GM23338 (cell line): Measurements from ENCODE around the gene CDKN1A. TPM values are rescaled to one million over a fixed set of nuclear protein-coding genes. Genes with fewer than 3 reads are reported as not detected.

Source experiments
- ATAC-seq: fragments of 200-7000 bp; cut with Tn5 transposase; 3 replicates; pipeline ENCODE4 v1.9.1; 2020
- DNase-seq: peaks from one replicate; pipeline ENCODE4 v3.0.0-alpha.2; 2015; ENCODE audit warnings: low spot score
- H2AFZ ChIP-seq: fragments of 200-600 bp; sonication (generic); 2 replicates; pipeline ENCODE4 v1.8.0; 2016; ENCODE audit warnings: antibody characterized with exemption, mild to moderate bottlenecking, moderate library complexity
- H3F3A ChIP-seq: fragments of 200-600 bp; sonication (generic); replicated peaks from 2 replicates; pipeline ENCODE4 v1.8.0; 2017; ENCODE audit warnings: antibody characterized with exemption, mixed run types, low read depth
- H3K27ac ChIP-seq: fragments of 200-600 bp; sonication (generic); 2 replicates; pipeline ENCODE4 v1.6.1; 2016; ENCODE audit warnings: low read depth
- H3K27me3 ChIP-seq: fragments of 200-600 bp; sonication (generic); 2 replicates; pipeline ENCODE4 v1.8.0; 2016; ENCODE audit warnings: mild to moderate bottlenecking, mixed run types, moderate library complexity; ENCODE audit not compliant: insufficient read depth
- H3K36me3 ChIP-seq: fragments of 200-600 bp; sonication (generic); 2 replicates; pipeline ENCODE4 v1.8.0; 2016; ENCODE audit warnings: mild to moderate bottlenecking; ENCODE audit not compliant: insufficient read depth
- H3K4me1 ChIP-seq: fragments of 200-600 bp; sonication (generic); 2 replicates; pipeline ENCODE4 v1.8.0; 2016; ENCODE audit warnings: mild to moderate bottlenecking, moderate library complexity; ENCODE audit not compliant: insufficient read depth
- H3K4me2 ChIP-seq: fragments of 200-600 bp; sonication (generic); 2 replicates; pipeline ENCODE4 v1.7.1; 2017; ENCODE audit warnings: mixed run types
- H3K4me3 ChIP-seq: fragments of 200-600 bp; sonication (generic); 2 replicates; pipeline ENCODE4 v1.6.1; 2016; ENCODE audit warnings: mixed run types
- H3K79me2 ChIP-seq: fragments of 200-600 bp; sonication (generic); replicated peaks from 2 replicates; pipeline ENCODE4 v1.8.0; 2017; ENCODE audit warnings: mild to moderate bottlenecking; ENCODE audit not compliant: insufficient read depth
- H3K9me2 ChIP-seq: fragments of 200-600 bp; sonication (generic); 2 replicates; pipeline ENCODE4 v1.8.0; 2017; ENCODE audit not compliant: insufficient read depth
- H4K20me1 ChIP-seq: fragments of 200-600 bp; sonication (generic); replicated peaks from 2 replicates; pipeline ENCODE4 v1.8.0; 2017; ENCODE audit warnings: mild to moderate bottlenecking; ENCODE audit not compliant: insufficient read depth
- H3K27ac Mint-ChIP-seq: 2 replicates; pipeline ENCODE4 v1.8.0; 2020; ENCODE audit warnings: inconsistent platforms, mild to moderate bottlenecking, moderate library complexity, mixed read lengths
- H3K27me3 Mint-ChIP-seq: 3 replicates; pipeline ENCODE4 v1.8.0; 2022; ENCODE audit warnings: low read depth, mild to moderate bottlenecking, moderate library complexity, mixed read lengths, inconsistent platforms; ENCODE audit not compliant: insufficient read depth, poor library complexity
- H3K36me3 Mint-ChIP-seq: 3 replicates; pipeline ENCODE4 v1.8.0; 2021; ENCODE audit warnings: low read depth, mild to moderate bottlenecking, inconsistent platforms, moderate library complexity, mixed read lengths
- H3K4me1 Mint-ChIP-seq: 3 replicates; pipeline ENCODE4 v1.8.0; 2020; ENCODE audit warnings: mild to moderate bottlenecking, inconsistent platforms, mixed read lengths
- H3K4me3 Mint-ChIP-seq: 3 replicates; pipeline ENCODE4 v1.8.0; 2021; ENCODE audit warnings: moderate library complexity, mild to moderate bottlenecking, inconsistent platforms, mixed read lengths
- H3K9me3 Mint-ChIP-seq: 3 replicates; pipeline ENCODE4 v1.8.0; 2020; ENCODE audit warnings: moderate library complexity, mild to moderate bottlenecking, inconsistent platforms, mixed read lengths
- CREB1 ChIP-seq: fragments of 250-450 bp; sonication (Bioruptor Pico); IDR thresholded peaks from 2 replicates; pipeline ENCODE4 v1.5.0; 2020; ENCODE audit warnings: low read depth, mild to moderate bottlenecking, moderate library complexity
- CTCF ChIP-seq, 2 experiments: fragments of 200-600 bp in 1 of 2; sonication (generic) in 1 of 2; conservative IDR thresholded peaks; 2 replicates each; pipeline versions ENCODE4 v1.5.1 to v1.6.1; 2016 to 2017; ENCODE audit warnings: antibody characterized with exemption in 2 of 2, low read depth in 2 of 2, mild to moderate bottlenecking in 2 of 2, moderate library complexity in 1 of 2
- EZH2 ChIP-seq: fragments of 200-600 bp; sonication (generic); IDR thresholded peaks from one replicate; pipeline ENCODE4 v1.8.0; 2017; ENCODE audit warnings: antibody characterized with exemption, mild to moderate bottlenecking, low read depth; ENCODE audit not compliant: unreplicated experiment
- EZH2phosphoT487 ChIP-seq: fragments of 200-600 bp; sonication (generic); IDR thresholded peaks from one replicate; pipeline ENCODE4 v1.8.1; 2018; ENCODE audit warnings: antibody characterized with exemption; ENCODE audit not compliant: unreplicated experiment
- NANOG ChIP-seq: IDR thresholded peaks from 2 replicates; pipeline ENCODE4 v1.6.1; 2016; ENCODE audit warnings: antibody characterized with exemption, borderline replicate concordance
- POLR2AphosphoS5 ChIP-seq: IDR thresholded peaks from 2 replicates; pipeline ENCODE4 v1.6.1; 2016; ENCODE audit warnings: antibody characterized with exemption, low read depth
- REST ChIP-seq: IDR thresholded peaks from one replicate; pipeline ENCODE4 v1.6.1; 2018; ENCODE audit warnings: antibody characterized with exemption; ENCODE audit not compliant: unreplicated experiment
- STAT1 ChIP-seq: IDR thresholded peaks from one replicate; pipeline ENCODE4 v1.6.1; 2016; ENCODE audit warnings: antibody characterized with exemption; ENCODE audit not compliant: unreplicated experiment
- ZNF331 ChIP-seq: fragments of 250-450 bp; sonication (Bioruptor Pico); IDR thresholded peaks from 2 replicates; pipeline ENCODE4 v1.5.0; 2020; ENCODE audit warnings: low read depth, mild to moderate bottlenecking, moderate library complexity
- polyA plus RNA-seq: library from polyadenylated mRNA; unstranded; fragments of >200 nt; fragmentation: Nextera tagmentation; extraction: Ambion mirVana; gene quantifications from 2 replicates; pipeline ENCODE4 v1.2.1, GENCODE V29; 2016
- total RNA-seq: library from RNA; depleted of rRNA; stranded (reverse); fragments of >200 nt; shearing (Covaris generic); gene quantifications from 2 replicates; pipeline ENCODE4 v1.2.3, GENCODE V29; 2014
- TF ChIP-seq, protein P1 (sequence below): IDR thresholded peaks from 2 replicates; pipeline ENCODE4 v1.6.1; 2016; ENCODE audit warnings: antibody characterized with exemption
- TF ChIP-seq, protein P2 (sequence below): fragments of 250-450 bp; sonication (Bioruptor Pico); IDR thresholded peaks from 2 replicates; pipeline ENCODE4 v1.5.0; 2020; ENCODE audit warnings: mild to moderate bottlenecking, moderate library complexity

CDKN1A gene
- total and polyA plus RNA-seq, 2 experiments from 2014 or later: 31.5 to 45.6 TPM

- TF ChIP-seq REST: no peak
- no peak for TF ChIP-seq NANOG
Measured at GRCh38 chr6:36722365-36722764, 43.9 kb downstream of the CDKN1A start (continued).

- Histone ChIP-seq H3K4me1 (no peaks in the 10 kb centered on the region), H3K9me2 (0 out of 2 replicates have a peak, but pooled peaks cover 3% of the 10 kb centered on the region), H3K4me3 (no peak overlapping the region), H3K4me2 (no peak overlapping the region), H3K27me3 (no peaks in the 10 kb centered on the region), H4K20me1 (no peaks in the 10 kb centered on the region), H3K27ac (no peak overlapping the region), H3K79me2 (no peaks in the 10 kb centered on the region), H2AFZ (no peak overlapping the region), H3K36me3 (no peaks in the 10 kb centered on the region), H3F3A (no peaks in the 10 kb centered on the region)
- DNase-seq (no peak), ATAC-seq (no peak)
- no peaks in the 10 kb centered on the region for H3K36me3 Mint-ChIP-seq
- H3K4me1 Mint-ChIP-seq: peaks cover 2% of the 10 kb centered on the region; the same call in 1 of the 3 replicates
- H3K4me3 Mint-ChIP-seq: no peak overlapping the region
- H3K27me3 Mint-ChIP-seq: no peaks in the 10 kb centered on the region
- H3K9me3 Mint-ChIP-seq: no peaks in the 10 kb centered on the region
- no peak overlapping the region for H3K27ac Mint-ChIP-seq
- no peak for TF ChIP-seq ZNF331 (CRISPR knock-in tag)
- TF ChIP-seq CTCF (conservative IDR thresholded peaks at IDR 0.05; ENCODE audit: low read depth in 2 of 2): no peak
- TF ChIP-seq POLR2AphosphoS5: no peak
- TF ChIP-seq STAT1: no peak
- TF ChIP-seq, protein P1, sequence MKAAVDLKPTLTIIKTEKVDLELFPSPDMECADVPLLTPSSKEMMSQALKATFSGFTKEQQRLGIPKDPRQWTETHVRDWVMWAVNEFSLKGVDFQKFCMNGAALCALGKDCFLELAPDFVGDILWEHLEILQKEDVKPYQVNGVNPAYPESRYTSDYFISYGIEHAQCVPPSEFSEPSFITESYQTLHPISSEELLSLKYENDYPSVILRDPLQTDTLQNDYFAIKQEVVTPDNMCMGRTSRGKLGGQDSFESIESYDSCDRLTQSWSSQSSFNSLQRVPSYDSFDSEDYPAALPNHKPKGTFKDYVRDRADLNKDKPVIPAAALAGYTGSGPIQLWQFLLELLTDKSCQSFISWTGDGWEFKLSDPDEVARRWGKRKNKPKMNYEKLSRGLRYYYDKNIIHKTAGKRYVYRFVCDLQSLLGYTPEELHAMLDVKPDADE: no peak
- TF ChIP-seq, protein P2, sequence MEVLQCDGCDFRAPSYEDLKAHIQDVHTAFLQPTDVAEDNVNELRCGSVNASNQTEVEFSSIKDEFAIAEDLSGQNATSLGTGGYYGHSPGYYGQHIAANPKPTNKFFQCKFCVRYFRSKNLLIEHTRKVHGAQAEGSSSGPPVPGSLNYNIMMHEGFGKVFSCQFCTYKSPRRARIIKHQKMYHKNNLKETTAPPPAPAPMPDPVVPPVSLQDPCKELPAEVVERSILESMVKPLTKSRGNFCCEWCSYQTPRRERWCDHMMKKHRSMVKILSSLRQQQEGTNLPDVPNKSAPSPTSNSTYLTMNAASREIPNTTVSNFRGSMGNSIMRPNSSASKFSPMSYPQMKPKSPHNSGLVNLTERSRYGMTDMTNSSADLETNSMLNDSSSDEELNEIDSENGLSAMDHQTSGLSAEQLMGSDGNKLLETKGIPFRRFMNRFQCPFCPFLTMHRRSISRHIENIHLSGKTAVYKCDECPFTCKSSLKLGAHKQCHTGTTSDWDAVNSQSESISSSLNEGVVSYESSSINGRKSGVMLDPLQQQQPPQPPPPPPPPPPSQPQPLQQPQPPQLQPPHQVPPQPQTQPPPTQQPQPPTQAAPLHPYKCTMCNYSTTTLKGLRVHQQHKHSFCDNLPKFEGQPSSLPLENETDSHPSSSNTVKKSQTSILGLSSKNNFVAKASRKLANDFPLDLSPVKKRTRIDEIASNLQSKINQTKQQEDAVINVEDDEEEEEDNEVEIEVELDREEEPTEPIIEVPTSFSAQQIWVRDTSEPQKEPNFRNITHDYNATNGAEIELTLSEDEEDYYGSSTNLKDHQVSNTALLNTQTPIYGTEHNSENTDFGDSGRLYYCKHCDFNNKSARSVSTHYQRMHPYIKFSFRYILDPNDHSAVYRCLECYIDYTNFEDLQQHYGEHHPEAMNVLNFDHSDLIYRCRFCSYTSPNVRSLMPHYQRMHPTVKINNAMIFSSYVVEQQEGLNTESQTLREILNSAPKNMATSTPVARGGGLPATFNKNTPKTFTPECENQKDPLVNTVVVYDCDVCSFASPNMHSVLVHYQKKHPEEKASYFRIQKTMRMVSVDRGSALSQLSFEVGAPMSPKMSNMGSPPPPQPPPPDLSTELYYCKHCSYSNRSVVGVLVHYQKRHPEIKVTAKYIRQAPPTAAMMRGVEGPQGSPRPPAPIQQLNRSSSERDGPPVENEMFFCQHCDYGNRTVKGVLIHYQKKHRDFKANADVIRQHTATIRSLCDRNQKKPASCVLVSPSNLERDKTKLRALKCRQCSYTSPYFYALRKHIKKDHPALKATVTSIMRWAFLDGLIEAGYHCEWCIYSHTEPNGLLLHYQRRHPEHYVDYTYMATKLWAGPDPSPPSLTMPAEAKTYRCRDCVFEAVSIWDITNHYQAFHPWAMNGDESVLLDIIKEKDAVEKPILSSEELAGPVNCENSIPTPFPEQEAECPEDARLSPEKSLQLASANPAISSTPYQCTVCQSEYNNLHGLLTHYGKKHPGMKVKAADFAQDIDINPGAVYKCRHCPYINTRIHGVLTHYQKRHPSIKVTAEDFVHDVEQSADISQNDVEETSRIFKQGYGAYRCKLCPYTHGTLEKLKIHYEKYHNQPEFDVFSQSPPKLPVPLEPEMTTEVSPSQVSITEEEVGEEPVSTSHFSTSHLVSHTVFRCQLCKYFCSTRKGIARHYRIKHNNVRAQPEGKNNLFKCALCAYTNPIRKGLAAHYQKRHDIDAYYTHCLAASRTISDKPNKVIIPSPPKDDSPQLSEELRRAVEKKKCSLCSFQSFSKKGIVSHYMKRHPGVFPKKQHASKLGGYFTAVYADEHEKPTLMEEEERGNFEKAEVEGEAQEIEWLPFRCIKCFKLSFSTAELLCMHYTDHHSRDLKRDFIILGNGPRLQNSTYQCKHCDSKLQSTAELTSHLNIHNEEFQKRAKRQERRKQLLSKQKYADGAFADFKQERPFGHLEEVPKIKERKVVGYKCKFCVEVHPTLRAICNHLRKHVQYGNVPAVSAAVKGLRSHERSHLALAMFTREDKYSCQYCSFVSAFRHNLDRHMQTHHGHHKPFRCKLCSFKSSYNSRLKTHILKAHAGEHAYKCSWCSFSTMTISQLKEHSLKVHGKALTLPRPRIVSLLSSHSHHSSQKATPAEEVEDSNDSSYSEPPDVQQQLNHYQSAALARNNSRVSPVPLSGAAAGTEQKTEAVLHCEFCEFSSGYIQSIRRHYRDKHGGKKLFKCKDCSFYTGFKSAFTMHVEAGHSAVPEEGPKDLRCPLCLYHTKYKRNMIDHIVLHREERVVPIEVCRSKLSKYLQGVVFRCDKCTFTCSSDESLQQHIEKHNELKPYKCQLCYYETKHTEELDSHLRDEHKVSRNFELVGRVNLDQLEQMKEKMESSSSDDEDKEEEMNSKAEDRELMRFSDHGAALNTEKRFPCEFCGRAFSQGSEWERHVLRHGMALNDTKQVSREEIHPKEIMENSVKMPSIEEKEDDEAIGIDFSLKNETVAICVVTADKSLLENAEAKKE (CRISPR knock-in tag): no peak
- no peak for TF ChIP-seq EZH2
- TF ChIP-seq CREB1 (CRISPR knock-in tag): no peak
- TF ChIP-seq EZH2phosphoT487: no peak
Measured at GRCh38 chr6:36722879-36723278, 44.4 kb downstream of the CDKN1A start.
